WTC11 (cell line): Measurements from ENCODE around the gene RGS12. TPM values are rescaled to one million over a fixed set of nuclear protein-coding genes. Genes with fewer than 3 reads are reported as not detected.

Source experiments
- ATAC-seq: fragments of 200-7000 bp; cut with Tn5 transposase; 2 replicates; pipeline ENCODE4 v1.10.0; 2021; ENCODE audit warnings: mild to moderate bottlenecking, moderate library complexity
- CTCF ChIA-PET: fragments of 300-600 bp; sonication (Branson Sonifier 250); formaldehyde crosslinking; loops from one replicate; lab custom pipeline; 2021; ENCODE audit warnings: antibody characterized with exemption; lab: Charles Lee
- POLR2A ChIA-PET: fragments of 350-600 bp; sonication (Branson Sonifier 250); formaldehyde crosslinking; loops from one replicate; lab custom pipeline; 2021; ENCODE audit warnings: antibody characterized with exemption; lab: Charles Lee
- DNase-seq: peaks from one replicate; pipeline ENCODE4 v3.0.0; 2021; ENCODE audit warnings: low spot score
- H3K27ac Mint-ChIP-seq: 2 replicates; pipeline ENCODE4 v1.8.0; 2021; ENCODE audit warnings: mixed read lengths
- H3K27me3 Mint-ChIP-seq: 2 replicates; pipeline ENCODE4 v1.8.0; 2021; ENCODE audit warnings: low read depth, mild to moderate bottlenecking, moderate library complexity, mixed read lengths
- H3K36me3 Mint-ChIP-seq: 2 replicates; pipeline ENCODE4 v1.8.0; 2021; ENCODE audit warnings: mixed read lengths
- H3K4me1 Mint-ChIP-seq: 2 replicates; pipeline ENCODE4 v1.8.0; 2022; ENCODE audit warnings: mixed read lengths
- H3K4me3 Mint-ChIP-seq: 2 replicates; pipeline ENCODE4 v1.8.0; 2021; ENCODE audit warnings: mild to moderate bottlenecking, moderate library complexity, mixed read lengths
- H3K9me3 Mint-ChIP-seq: 2 replicates; pipeline ENCODE4 v1.8.0; 2021; ENCODE audit warnings: mixed read lengths
- ATF2 ChIP-seq: sonication (generic); formaldehyde crosslinking; IDR thresholded peaks from 2 replicates; pipeline ENCODE4 v1.8.1; 2022; ENCODE audit warnings: low read depth, missing genetic modification reagents, borderline replicate concordance
- ELF4 ChIP-seq: sonication (generic); formaldehyde crosslinking; IDR thresholded peaks from 2 replicates; pipeline ENCODE4 v1.8.1; 2022; ENCODE audit warnings: low read depth, mild to moderate bottlenecking, moderate library complexity, missing genetic modification reagents
- FOXK1 ChIP-seq: sonication (generic); formaldehyde crosslinking; IDR thresholded peaks from 2 replicates; pipeline ENCODE4 v1.8.0; 2022; ENCODE audit warnings: mild to moderate bottlenecking, moderate library complexity, missing genetic modification reagents
- FOXP1 ChIP-seq: sonication (generic); formaldehyde crosslinking; IDR thresholded peaks from 2 replicates; pipeline ENCODE4 v1.8.0; 2022; ENCODE audit warnings: missing genetic modification reagents, mild to moderate bottlenecking, moderate library complexity, borderline replicate concordance
- GABPB1 ChIP-seq: sonication (generic); formaldehyde crosslinking; IDR thresholded peaks from 2 replicates; pipeline ENCODE4 v1.8.1; 2023; ENCODE audit warnings: mild to moderate bottlenecking, missing genetic modification reagents
- JUN ChIP-seq: sonication (generic); formaldehyde crosslinking; IDR thresholded peaks from 2 replicates; pipeline ENCODE4 v1.8.0; 2023; ENCODE audit warnings: mild to moderate bottlenecking, missing genetic modification reagents
- KAT7 ChIP-seq: sonication (generic); formaldehyde crosslinking; IDR thresholded peaks from 2 replicates; pipeline ENCODE4 v1.8.1; 2023; ENCODE audit warnings: missing genetic modification reagents, mild to moderate bottlenecking, borderline replicate concordance
- NFYB ChIP-seq: sonication (generic); formaldehyde crosslinking; conservative IDR thresholded peaks from 2 replicates; pipeline ENCODE4 v1.8.0; 2022; ENCODE audit warnings: low read depth, missing genetic modification reagents
- NR2C2 ChIP-seq: sonication (generic); formaldehyde crosslinking; IDR thresholded peaks from 2 replicates; pipeline ENCODE4 v1.8.0; 2022; ENCODE audit warnings: mild to moderate bottlenecking, missing genetic modification reagents
- PRRX2 ChIP-seq: fragments of 250-450 bp; sonication (Bioruptor Pico); IDR thresholded peaks from 2 replicates; pipeline ENCODE4 v1.8.0; 2021; ENCODE audit warnings: mild to moderate bottlenecking
- RELA ChIP-seq: sonication (generic); formaldehyde crosslinking; IDR thresholded peaks from 2 replicates; pipeline ENCODE4 v1.8.1; 2022; ENCODE audit warnings: missing genetic modification reagents, mild to moderate bottlenecking, borderline replicate concordance
- SP1 ChIP-seq: sonication (generic); formaldehyde crosslinking; conservative IDR thresholded peaks from 2 replicates; pipeline ENCODE4 v1.8.1; 2022; ENCODE audit warnings: missing genetic modification reagents
- ZBTB21 ChIP-seq: sonication (generic); formaldehyde crosslinking; IDR thresholded peaks from 2 replicates; pipeline ENCODE4 v1.8.1; 2023; ENCODE audit warnings: mild to moderate bottlenecking, missing genetic modification reagents, borderline replicate concordance
- ZNF512 ChIP-seq: sonication (generic); formaldehyde crosslinking; IDR thresholded peaks from 2 replicates; pipeline ENCODE4 v1.8.1; 2022; ENCODE audit warnings: missing genetic modification reagents, borderline replicate concordance
- total RNA-seq: library from RNA; stranded (reverse); gene quantifications from 3 replicates; pipeline ENCODE4 v1.2.3, GENCODE V29; 2021
- TF ChIP-seq, protein P1 (sequence below): fragments of 200-600 bp; IDR thresholded peaks from 2 replicates; pipeline ENCODE4 v1.8.0; 2022; ENCODE audit warnings: antibody characterized with exemption
- TF ChIP-seq, protein P2 (sequence below): fragments of 250-450 bp; sonication (Bioruptor Pico); IDR thresholded peaks from 2 replicates; pipeline ENCODE4 v1.9.0; 2021; ENCODE audit warnings: mild to moderate bottlenecking
- TF ChIP-seq, protein P3 (sequence below): sonication (generic); formaldehyde crosslinking; IDR thresholded peaks from 2 replicates; pipeline ENCODE4 v1.8.1; 2023; ENCODE audit warnings: mild to moderate bottlenecking, moderate library complexity, missing genetic modification reagents
- TF ChIP-seq, protein P4 (sequence below): fragments of 250-450 bp; sonication (Bioruptor Pico); conservative IDR thresholded peaks from 2 replicates; pipeline ENCODE4 v1.9.0; 2021; ENCODE audit warnings: mild to moderate bottlenecking
- TF ChIP-seq, protein P5 (sequence below): sonication (generic); formaldehyde crosslinking; IDR thresholded peaks from 2 replicates; pipeline ENCODE4 v1.8.1; 2023; ENCODE audit warnings: mild to moderate bottlenecking, missing genetic modification reagents
- TF ChIP-seq, protein P6 (sequence below): sonication (generic); formaldehyde crosslinking; IDR thresholded peaks from 2 replicates; pipeline ENCODE4 v1.8.1; 2023; ENCODE audit warnings: mild to moderate bottlenecking, missing genetic modification reagents, moderate library complexity

The RGS12 gene
- total RNA-seq, 1 experiment from 2014 or later: 21.0 TPM

DNA sequence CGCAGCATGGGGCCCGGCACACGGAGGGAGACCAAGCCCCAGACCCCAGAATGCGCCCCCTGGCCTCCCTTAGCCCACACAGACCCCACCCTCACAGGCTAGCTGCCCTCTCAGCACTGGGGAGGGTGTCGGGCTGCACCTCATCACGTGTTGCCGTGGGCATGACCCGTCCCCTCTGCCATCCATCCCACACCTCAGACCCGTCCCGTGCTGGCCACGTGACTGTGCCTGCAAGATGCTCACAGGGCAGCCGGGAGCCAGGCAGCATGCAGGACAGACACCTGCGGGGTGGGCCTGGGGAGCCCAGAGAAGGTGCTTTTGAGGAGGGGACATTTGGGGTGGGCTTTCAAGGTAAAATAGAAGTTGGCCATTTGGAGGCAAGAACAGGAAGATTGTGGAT lies 39.0 kb upstream of the RGS12 start:
- no peak overlapping the region for H3K4me3 Mint-ChIP-seq
- H3K27ac Mint-ChIP-seq: no peak overlapping the region
- peaks cover 6% of the 10 kb centered on the region; the same call in 1 of the 2 replicates for H3K4me1 Mint-ChIP-seq
- no peaks in the 10 kb centered on the region for H3K27me3 Mint-ChIP-seq
- no peaks in the 10 kb centered on the region for H3K36me3 Mint-ChIP-seq
- ChIA-PET CTCF (interaction anchor here (0.7 kb wide), 1 partner anchor 70 kb away, joined by 3 read pairs; no protein-coding TSS in a partner anchor), POLR2A (no interaction called here)
- H3K9me3 Mint-ChIP-seq: no peaks in the 10 kb centered on the region
- DNase-seq (peak; percentile 8), ATAC-seq (no peak)
- TF ChIP-seq ZBTB21 (no peak), JUN (no peak), FOXK1 (no peak), ATF2 (no peak), PRRX2 (CRISPR knock-in tag) (no peak), GABPB1 (no peak), NFYB (CRISPR knock-in tag) (no peak), ZNF512 (CRISPR knock-in tag) (no peak)
- TF ChIP-seq, protein P1, sequence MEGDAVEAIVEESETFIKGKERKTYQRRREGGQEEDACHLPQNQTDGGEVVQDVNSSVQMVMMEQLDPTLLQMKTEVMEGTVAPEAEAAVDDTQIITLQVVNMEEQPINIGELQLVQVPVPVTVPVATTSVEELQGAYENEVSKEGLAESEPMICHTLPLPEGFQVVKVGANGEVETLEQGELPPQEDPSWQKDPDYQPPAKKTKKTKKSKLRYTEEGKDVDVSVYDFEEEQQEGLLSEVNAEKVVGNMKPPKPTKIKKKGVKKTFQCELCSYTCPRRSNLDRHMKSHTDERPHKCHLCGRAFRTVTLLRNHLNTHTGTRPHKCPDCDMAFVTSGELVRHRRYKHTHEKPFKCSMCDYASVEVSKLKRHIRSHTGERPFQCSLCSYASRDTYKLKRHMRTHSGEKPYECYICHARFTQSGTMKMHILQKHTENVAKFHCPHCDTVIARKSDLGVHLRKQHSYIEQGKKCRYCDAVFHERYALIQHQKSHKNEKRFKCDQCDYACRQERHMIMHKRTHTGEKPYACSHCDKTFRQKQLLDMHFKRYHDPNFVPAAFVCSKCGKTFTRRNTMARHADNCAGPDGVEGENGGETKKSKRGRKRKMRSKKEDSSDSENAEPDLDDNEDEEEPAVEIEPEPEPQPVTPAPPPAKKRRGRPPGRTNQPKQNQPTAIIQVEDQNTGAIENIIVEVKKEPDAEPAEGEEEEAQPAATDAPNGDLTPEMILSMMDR: no peak
- TF ChIP-seq, protein P2, sequence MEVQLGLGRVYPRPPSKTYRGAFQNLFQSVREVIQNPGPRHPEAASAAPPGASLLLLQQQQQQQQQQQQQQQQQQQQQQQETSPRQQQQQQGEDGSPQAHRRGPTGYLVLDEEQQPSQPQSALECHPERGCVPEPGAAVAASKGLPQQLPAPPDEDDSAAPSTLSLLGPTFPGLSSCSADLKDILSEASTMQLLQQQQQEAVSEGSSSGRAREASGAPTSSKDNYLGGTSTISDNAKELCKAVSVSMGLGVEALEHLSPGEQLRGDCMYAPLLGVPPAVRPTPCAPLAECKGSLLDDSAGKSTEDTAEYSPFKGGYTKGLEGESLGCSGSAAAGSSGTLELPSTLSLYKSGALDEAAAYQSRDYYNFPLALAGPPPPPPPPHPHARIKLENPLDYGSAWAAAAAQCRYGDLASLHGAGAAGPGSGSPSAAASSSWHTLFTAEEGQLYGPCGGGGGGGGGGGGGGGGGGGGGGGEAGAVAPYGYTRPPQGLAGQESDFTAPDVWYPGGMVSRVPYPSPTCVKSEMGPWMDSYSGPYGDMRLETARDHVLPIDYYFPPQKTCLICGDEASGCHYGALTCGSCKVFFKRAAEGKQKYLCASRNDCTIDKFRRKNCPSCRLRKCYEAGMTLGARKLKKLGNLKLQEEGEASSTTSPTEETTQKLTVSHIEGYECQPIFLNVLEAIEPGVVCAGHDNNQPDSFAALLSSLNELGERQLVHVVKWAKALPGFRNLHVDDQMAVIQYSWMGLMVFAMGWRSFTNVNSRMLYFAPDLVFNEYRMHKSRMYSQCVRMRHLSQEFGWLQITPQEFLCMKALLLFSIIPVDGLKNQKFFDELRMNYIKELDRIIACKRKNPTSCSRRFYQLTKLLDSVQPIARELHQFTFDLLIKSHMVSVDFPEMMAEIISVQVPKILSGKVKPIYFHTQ: no peak
- TF ChIP-seq, protein P3, sequence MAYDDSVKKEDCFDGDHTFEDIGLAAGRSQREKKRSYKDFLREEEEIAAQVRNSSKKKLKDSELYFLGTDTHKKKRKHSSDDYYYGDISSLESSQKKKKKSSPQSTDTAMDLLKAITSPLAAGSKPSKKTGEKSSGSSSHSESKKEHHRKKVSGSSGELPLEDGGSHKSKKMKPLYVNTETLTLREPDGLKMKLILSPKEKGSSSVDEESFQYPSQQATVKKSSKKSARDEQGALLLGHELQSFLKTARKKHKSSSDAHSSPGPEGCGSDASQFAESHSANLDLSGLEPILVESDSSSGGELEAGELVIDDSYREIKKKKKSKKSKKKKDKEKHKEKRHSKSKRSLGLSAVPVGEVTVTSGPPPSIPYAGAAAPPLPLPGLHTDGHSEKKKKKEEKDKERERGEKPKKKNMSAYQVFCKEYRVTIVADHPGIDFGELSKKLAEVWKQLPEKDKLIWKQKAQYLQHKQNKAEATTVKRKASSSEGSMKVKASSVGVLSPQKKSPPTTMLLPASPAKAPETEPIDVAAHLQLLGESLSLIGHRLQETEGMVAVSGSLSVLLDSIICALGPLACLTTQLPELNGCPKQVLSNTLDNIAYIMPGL (CRISPR knock-in tag): no peak

DNA sequence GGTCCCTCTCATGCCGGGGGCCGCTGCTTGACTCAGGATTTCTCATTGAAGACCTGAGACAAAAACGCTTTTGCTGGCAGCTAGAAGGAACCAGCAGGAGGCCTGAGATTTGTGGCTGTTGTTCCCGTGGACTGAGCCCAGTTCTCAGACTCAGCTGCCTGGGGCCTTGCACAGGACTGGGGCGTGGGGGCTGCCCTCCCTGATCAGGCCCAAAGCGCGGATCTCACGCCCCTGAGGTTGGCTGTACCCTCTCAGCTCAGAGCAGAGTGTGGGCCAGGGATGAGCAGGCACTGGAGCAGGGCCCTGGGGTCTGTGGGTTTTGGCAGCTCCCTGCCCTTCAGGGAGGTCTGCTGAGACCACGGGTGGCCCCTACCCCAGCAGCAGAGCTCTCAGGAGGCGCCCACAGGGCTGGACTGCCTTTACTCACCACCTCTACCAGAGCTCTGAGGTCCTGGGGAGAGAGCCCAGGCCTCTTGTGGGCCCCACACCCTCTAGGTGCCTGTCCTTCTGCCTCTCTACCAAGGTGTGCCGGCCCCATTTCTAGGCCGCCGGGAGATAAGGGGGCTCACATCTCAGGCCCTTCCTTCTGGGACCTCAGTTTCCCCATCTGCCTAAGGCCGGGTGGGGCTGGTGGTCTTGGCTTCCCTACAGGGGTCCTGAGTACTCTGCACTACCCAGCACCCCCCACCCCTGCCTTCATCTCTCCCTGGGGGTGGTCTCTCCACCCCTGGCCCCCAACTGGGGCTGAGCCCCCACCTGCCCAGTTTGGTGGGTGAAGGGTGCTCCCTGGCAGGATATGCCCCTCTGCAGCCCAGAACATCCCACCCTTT lies 38.3 kb upstream of the RGS12 start:
- POLR2A ChIA-PET: no interaction called here
- Mint-ChIP-seq H3K4me1 (peaks cover 6% of the 10 kb centered on the region; the same call in 1 of the 2 replicates), H3K27me3 (no peaks in the 10 kb centered on the region), H3K27ac (no peak overlapping the region), H3K36me3 (no peaks in the 10 kb centered on the region), H3K4me3 (no peak overlapping the region), H3K9me3 (no peaks in the 10 kb centered on the region)
- CTCF ChIA-PET: interaction anchor here (0.7 kb wide), 1 partner anchor 69 kb away, joined by 3 read pairs; no protein-coding TSS in a partner anchor
- DNase-seq (peak; percentile 7), ATAC-seq (no peak)
- TF ChIP-seq NR2C2 (no peak), JUN (no peak), FOXK1 (no peak), SP1 (CRISPR knock-in tag) (no peak), FOXP1 (CRISPR knock-in tag) (no peak), RELA (CRISPR knock-in tag) (no peak), KAT7 (CRISPR knock-in tag) (no peak), ELF4 (CRISPR knock-in tag) (no peak)
- TF ChIP-seq, protein P4, sequence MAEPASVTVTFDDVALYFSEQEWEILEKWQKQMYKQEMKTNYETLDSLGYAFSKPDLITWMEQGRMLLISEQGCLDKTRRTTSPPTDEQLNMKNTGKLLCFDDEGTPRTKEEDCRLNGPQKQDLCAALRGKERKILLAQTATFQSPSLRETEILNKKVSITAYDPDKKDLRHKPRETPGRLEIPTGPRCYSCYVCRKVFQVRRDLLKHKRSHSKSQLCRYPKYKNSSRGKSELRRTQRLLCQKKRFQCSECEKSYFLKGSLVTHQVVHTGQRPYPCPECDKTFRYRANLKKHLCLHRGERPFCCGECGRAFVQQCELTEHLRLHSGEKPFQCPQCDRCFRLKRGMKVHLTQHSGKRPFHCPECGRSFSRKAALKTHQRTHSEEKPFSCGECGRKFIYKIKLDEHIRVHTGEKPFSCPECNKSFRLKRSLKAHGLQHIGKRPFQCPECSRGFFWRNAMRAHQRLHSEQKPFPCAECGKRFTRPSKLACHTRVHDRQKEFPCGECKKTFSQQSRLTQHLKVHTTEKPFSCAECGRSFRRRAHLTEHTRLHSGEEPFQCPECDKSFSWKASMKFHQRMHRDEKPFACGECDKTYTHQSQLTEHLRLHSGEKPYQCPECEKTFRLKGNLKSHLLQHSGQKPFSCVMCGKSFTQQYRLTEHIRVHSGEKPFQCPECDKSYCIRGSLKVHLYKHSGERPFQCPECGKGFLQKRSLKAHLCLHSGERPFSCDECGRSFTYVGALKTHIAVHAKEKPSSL (CRISPR knock-in tag): no peak
- TF ChIP-seq, protein P5, sequence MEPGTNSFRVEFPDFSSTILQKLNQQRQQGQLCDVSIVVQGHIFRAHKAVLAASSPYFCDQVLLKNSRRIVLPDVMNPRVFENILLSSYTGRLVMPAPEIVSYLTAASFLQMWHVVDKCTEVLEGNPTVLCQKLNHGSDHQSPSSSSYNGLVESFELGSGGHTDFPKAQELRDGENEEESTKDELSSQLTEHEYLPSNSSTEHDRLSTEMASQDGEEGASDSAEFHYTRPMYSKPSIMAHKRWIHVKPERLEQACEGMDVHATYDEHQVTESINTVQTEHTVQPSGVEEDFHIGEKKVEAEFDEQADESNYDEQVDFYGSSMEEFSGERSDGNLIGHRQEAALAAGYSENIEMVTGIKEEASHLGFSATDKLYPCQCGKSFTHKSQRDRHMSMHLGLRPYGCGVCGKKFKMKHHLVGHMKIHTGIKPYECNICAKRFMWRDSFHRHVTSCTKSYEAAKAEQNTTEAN: no peak
- TF ChIP-seq, protein P6, sequence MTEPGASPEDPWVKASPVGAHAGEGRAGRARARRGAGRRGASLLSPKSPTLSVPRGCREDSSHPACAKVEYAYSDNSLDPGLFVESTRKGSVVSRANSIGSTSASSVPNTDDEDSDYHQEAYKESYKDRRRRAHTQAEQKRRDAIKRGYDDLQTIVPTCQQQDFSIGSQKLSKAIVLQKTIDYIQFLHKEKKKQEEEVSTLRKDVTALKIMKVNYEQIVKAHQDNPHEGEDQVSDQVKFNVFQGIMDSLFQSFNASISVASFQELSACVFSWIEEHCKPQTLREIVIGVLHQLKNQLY (CRISPR knock-in tag): no peak
